GM10248 (cell line): ENCODE measurements around the gene PPP2R2C.

ENCODE experiments used
- CTCF ChIA-PET: fragments of 300-600 bp; sonication (Branson Sonifier 250); formaldehyde crosslinking; extraction: SDS; loops from one replicate; lab custom pipeline; 2021; ENCODE audit warnings: antibody characterized with exemption; lab: Yijun Ruan, JAX
- POLR2A ChIA-PET: fragments of 350-650 bp; sonication (Branson Sonifier 250); formaldehyde crosslinking; extraction: SDS; loops from one replicate; lab custom pipeline; 2020; ENCODE audit warnings: antibody characterized with exemption; lab: Yijun Ruan, JAX
- DNase-seq: peaks from one replicate; pipeline ENCODE4 v3.0.0; 2012; ENCODE audit errors: extremely low spot score
- TF ChIP-seq, protein P1 (sequence below): IDR thresholded peaks from 2 replicates; pipeline ENCODE4 v1.5.1; 2012; ENCODE audit warnings: mild to moderate bottlenecking, low read depth; ENCODE audit errors: extremely low read depth, missing control alignments, control extremely low read depth

PPP2R2C gene

DNA sequence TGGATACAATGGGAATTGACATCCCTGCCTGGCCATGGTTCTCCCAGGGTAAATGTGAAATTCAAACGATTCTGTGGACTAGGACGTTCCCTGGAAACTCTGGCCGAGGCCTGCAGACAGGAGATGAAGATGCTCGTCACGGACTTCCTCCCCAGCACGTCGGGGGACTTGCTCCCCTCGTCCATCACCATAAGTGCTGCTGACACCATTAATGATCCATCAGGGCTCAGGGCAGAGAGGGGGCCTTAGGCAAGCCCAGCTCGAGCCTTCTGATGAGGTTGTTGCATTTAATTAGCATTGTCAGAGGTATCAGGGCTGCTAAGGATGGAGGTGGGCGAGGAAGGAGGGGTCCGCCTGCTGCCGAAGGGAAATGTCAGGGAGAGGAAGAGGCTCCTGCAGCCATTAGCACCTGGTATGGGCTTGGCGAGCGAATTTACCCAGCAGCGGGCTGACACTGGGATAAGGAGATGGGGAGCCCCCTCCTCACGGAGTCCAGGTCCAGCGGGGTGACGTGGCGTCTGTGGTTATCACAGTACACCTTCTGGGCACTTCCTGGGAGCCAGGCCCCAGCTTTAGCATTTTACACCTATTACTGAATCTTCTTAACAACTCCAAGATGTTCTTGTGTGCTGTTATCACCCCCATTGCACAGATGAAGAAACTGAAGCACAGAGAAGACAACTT lies 83.1 kb downstream of the PPP2R2C start:
- ChIA-PET CTCF (interaction anchor here (1.3 kb wide), 1 partner anchor 10 kb away, joined by 3 read pairs; no protein-coding TSS in a partner anchor), POLR2A (no interaction called here)
- TF ChIP-seq, protein P1, sequence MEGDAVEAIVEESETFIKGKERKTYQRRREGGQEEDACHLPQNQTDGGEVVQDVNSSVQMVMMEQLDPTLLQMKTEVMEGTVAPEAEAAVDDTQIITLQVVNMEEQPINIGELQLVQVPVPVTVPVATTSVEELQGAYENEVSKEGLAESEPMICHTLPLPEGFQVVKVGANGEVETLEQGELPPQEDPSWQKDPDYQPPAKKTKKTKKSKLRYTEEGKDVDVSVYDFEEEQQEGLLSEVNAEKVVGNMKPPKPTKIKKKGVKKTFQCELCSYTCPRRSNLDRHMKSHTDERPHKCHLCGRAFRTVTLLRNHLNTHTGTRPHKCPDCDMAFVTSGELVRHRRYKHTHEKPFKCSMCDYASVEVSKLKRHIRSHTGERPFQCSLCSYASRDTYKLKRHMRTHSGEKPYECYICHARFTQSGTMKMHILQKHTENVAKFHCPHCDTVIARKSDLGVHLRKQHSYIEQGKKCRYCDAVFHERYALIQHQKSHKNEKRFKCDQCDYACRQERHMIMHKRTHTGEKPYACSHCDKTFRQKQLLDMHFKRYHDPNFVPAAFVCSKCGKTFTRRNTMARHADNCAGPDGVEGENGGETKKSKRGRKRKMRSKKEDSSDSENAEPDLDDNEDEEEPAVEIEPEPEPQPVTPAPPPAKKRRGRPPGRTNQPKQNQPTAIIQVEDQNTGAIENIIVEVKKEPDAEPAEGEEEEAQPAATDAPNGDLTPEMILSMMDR = no peak
- no peak for DNase-seq

DNA sequence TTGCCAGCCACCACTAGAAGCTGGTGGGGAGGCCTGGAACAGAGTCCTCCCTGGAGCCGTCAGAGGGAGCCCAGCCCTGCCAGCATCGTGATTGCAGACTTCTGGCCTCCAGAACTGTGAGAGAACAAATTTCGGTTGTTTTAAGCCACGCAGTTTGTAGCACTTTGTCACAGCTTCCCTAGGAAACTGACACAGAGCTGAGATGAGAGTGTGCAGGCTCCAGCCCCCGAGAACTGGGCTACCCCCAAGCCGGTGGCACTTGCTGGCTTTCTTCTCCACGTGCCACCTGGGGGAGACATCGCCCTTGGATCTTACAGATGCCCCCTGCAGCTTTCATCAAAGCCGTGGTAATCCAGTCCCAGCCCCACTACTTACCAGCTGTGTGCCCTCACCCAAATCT lies 83.7 kb downstream of the PPP2R2C start:
- TF ChIP-seq, protein P1 = no peak
- DNase-seq = no peak
- CTCF ChIA-PET = no interaction called here
- POLR2A ChIA-PET = no interaction called here

DNA sequence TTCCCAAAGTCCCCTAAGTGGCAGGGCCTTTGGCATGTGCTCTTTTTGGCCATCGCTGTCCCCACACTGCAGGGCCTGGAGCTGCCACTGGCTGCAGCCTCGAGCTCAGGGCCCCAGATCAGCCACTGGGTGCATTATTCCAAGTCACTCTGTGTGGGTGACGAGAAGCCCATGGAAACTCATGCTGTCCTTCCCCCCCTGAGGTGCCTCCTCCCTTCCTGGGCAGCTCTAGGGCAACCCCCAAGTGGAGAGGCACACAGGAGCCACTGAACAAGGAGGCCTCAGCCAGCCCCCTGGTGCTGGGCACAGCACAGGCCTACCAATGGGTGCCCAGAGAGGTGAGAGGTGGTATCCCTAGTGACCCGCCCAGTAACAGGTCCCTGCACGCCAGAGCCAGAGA lies 84.5 kb downstream of the PPP2R2C start:
- POLR2A ChIA-PET = no interaction called here
- CTCF ChIA-PET = interaction anchor here (0.9 kb wide), 1 partner anchor 60 kb away, joined by 4 read pairs; no protein-coding TSS in a partner anchor
- TF ChIP-seq, protein P1 = no peak
- DNase-seq = no peak

DNA sequence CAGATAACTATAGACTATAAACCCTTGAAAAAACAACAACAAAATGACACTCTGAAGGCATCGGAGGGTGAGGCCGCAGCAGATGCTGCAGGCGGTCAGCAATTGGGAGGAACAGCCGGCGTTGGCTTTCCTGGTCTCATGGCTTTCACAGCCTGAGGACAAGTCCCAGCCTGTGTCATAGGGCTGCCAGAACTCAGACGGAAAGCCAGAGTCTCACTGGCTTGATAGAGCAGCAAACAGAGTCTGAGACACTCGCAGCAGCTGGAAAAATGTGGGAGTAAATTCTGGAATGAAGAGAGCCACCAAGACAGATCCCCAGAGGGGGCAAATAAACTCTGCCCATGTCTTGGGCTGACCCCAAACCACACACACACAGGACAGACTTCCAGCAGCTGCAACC lies 86.3 kb downstream of the PPP2R2C start:
- TF ChIP-seq, protein P1 = no peak
- POLR2A ChIA-PET = no interaction called here
- CTCF ChIA-PET = no interaction called here
- no peak for DNase-seq

DNA sequence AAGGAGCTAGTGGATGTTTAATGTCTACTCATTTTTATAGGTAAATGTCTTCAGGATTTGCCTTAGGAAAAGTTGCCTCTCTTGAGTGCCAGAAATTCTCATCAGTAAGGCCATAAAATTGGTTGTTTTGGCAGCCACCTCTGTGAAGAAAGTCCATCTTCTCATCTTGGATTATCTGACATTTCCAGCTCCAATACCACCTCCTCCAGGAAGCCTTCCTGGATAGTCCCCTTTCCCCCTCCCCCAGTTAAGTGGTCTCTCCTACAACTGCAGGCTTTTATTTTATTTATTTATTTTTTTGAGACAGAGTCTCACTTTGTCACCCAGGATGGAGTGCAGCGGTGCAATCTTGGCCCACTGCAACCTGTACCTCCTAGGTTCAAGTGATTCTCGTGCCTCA lies 87.1 kb downstream of the PPP2R2C start:
- POLR2A ChIA-PET = no interaction called here

DNA sequence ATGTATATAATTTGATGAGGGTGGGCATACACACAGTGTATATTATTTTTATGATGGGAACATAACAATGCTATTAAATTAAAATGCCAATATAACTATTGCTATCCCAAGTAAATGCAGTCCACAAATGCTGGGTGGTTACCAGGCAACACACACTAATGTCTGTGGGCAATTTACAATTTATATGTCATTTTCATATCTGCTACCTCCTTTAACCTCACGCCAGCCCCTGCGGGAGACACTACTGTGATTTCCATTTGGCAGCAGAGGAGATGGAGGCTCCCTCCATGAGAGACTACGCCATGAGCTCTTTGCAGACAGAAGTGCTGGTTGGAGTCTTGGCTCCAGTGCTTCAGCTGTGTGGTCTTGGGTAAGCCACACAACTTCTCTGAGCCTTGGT lies 87.9 kb downstream of the PPP2R2C start:
- CTCF ChIA-PET = interaction anchor here (1.0 kb wide), 1 partner anchor 50 kb away, joined by 3 read pairs; no protein-coding TSS in a partner anchor
- DNase-seq = no peak
- TF ChIP-seq, protein P1 = no peak
- POLR2A ChIA-PET = no interaction called here

More for the DNA sequence above, 87.1 kb downstream of the PPP2R2C start:
- no peak for DNase-seq
- CTCF ChIA-PET = no interaction called here
- TF ChIP-seq, protein P1 = no peak
